HG03064 (cell line): Measurements from ENCODE around the gene USP27X.

Source experiments
- ATAC-seq: cut with Tn5 transposase; IDR thresholded peaks from one replicate; pipeline ENCODE4 v1.9.1; 2021; ENCODE audit warnings: low read depth; ENCODE audit not compliant: unreplicated experiment

The USP27X gene

GRCh38 chrX:49878834-49879655 lies at the start of gene USP27X:
TSS of gene USP27X (plus strand) at chrX:49879484. CDS start at chrX:49880308, 824 bp downstream.
- peak; percentile 90 for ATAC-seq

DNA sequence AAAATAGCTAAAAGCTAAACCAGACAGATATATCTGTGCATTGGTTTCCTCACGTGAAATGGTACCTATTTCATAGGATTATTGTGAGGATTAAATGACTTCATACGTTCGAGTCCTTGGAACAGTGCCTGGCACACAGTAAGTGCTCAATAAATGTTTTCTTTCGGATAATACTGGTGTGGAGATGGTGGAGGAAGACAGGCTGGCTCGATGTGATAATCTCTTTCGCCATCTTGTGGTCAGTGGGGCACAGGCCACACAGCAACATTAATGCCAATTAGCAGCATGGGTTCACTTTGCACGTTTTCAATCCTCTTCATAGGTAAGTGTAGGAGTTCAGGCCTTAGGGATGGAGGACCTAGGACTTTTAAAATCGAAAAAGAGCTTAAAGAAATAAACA lies 40.9 kb upstream of the USP27X start:
- no peak for ATAC-seq

GRCh38 chrX:49840679-49841078 lies 38.6 kb upstream of the USP27X start:
- no peak for ATAC-seq

DNA sequence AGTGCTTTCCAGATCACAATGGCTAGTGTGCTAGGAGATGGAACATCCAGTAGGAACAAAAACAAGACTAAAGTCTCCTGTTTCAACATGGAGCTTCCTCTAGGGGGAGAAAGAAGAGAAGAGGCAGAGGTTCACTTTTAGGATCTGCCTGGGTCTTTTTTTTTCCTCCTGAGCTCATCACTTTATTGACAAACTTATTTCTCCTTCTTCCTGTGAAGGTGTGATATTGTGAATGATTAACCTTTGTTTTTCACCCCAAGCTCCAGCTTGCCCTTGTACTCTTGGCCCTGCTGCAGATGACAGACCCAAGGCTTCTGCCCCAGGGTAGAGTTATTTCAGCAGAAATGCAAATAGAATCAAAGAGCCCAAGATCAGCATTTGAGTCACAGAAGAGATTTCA lies 36.7 kb upstream of the USP27X start:
- no peak for ATAC-seq

GRCh38 chrX:49844611-49845010 lies 34.7 kb upstream of the USP27X start:
- no peak for ATAC-seq

- no peak for ATAC-seq
These were observed 33.4 kb upstream of the USP27X start for GRCh38 chrX:49845701-49846403.

DNA sequence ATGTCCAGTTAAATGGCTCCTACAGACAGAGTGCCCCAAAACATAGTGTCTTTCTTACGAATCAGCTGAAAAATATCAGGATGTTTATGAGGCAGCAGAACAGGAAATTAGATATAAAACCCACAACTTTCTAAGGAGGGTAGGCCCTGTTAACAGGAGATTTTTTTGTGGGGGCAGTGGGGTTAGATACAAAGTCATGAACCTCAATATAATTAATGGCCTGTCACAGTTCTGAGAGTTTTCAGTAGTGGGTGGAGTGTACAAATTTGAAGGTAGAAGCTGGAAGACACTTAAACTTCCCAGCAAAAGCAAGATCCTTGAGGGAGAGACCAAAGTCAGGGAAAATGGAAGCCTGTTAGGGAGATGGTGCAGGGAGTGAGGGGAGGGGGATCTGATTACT lies 32.8 kb upstream of the USP27X start:
- no peak for ATAC-seq

GRCh38 chrX:49848275-49848674 lies 31.0 kb upstream of the USP27X start:
- ATAC-seq: no peak

- no peak for ATAC-seq
These were observed 29.3 kb upstream of the USP27X start for GRCh38 chrX:49850028-49850427.

GRCh38 chrX:49853661-49854060 lies 25.6 kb upstream of the USP27X start:
- no peak for ATAC-seq

DNA sequence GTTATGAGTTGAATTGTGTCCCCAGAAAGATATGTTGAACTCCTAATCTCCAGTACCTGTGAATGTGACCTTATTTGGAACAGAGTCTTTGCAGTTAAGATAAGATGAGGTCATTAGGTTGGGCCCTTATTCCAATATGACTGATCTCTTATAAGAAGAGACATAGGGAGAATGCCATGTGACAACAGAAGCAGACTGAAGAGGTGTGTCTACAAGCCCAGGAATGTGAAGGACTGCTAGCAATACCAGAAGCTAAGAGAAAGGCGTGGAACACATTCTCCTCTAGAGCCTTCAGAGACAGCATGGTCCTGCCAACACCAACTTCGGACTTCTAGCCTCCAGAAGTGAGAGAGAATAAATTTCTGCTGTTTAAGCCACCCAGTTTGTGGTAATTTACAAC lies 22.5 kb upstream of the USP27X start:
- no peak for ATAC-seq

- no peak for ATAC-seq
These were observed 20.9 kb upstream of the USP27X start for GRCh38 chrX:49858341-49858740.

DNA sequence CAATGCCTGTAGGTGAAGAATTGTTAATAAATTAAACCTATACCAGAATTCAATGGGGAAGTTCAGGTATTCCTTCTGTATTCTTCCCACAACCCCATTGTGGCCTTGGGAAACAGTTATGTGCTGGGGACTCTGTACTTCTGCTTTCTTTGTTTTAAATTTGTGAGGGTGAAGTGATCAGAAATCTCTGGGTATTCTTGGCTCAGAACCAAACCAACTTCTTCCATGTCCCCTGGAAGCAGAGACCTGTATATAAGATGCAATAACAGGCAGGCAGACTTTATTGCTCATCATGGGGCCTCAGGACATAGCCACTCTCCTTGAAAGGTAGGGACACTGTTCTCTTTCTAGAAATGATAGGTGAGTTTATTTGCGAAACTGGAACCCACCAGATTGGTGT lies 19.8 kb upstream of the USP27X start:
- no peak for ATAC-seq

- no peak for ATAC-seq
These were observed 18.3 kb upstream of the USP27X start for GRCh38 chrX:49860867-49861535.

- no peak for ATAC-seq
These were observed 17.2 kb upstream of the USP27X start for GRCh38 chrX:49862093-49862492.

DNA sequence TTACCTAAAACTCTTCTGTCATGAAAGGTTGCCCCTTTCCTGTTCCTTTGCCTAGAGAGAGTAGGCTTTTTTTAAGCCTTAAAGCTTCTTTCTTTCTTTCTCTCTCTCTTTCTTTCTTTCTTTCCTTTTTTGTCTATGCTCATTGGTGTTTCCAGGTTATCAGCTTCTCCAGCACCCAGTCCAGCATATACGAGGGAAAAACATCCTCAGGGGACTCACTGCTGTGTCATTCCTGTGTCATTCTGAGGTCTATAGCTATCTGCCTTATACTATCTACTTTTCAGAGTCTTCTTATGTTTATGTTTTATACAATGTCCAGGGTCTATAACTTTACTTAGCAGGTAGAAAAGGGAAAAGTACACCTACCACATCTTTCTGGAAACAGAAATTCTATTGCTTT lies 10.5 kb upstream of the USP27X start:
- ATAC-seq: no peak

DNA sequence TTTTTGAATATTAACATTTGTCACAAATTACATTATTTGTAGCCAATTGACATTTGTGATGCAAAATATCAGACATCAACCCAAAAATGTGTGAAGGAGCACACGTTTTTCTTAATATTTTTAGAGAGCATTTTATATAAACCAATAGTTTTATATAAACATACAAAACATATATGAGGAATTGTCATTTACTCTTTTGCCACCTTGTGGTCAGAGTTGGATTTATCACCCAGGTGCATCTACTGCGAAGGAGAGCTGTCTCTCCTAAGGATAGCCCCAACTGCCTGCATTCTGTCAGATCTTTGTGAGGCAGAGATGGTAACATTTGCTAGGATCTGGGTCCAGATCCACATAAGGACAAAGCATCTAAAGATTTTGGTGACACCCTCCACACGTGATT lies 2.5 kb upstream of the USP27X start:
- ATAC-seq: no peak

DNA sequence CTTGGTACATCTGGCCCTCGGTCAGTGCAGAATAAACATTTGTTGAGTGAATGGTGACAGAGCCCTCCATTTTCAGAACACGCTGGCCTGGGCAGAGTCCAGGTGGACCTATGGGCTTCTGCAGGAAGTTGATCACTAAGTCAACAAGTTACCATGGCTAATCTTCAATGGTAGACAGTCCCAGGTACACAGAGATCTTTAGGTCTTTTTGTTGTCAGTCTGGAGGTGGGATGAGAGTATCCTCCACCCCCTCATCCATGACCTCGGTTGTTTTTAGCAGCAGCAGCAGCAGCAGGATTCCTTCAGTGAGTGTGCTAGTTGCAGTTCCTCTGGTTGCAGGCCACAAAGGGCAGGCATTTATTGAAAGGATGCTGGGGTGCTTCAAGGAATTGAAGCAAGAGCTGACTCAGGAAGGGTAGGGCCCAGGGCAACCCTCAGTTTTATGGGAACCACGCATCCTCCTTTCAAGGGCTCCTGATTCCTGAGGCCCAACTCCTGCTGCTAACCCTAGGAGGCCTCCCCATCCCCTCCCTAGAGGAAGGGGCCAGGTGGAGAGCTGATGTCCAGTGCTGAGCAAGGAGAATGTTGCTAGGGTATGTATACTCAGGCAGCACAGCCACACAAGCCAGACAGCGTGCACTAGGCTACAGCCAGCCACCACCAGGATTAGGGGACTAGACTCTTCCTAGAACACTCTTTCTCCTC lies 1.7 kb upstream of the USP27X start:
- ATAC-seq: no peak

GRCh38 chrX:49878128-49878833 lies 1.0 kb upstream of the USP27X start:
- ATAC-seq: no peak

DNA sequence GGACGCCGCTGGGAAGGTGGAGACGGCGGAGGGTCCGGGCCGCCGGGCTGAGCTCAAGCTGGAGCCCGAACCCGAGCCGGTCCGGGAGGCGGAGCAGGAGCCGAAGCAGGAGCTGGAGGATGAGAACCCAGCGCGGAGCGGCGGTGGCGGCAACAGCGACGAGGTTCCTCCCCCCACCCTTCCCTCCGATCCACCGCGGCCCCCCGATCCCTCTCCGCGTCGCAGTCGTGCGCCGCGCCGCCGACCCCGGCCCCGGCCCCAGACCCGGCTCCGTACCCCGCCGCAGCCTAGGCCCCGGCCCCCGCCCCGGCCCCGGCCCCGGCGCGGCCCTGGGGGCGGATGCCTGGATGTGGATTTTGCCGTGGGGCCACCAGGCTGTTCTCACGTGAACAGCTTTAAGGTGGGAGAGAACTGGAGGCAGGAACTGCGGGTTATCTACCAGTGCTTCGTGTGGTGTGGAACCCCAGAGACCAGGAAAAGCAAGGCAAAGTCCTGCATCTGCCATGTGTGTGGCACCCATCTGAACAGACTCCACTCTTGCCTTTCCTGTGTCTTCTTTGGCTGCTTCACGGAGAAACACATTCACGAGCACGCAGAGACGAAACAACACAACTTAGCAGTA lies 483 bp downstream of the USP27X start:
- ATAC-seq: peak; percentile 15
